ENCODE results near the gene ZNF726. TPM values are rescaled to one million over a fixed set of nuclear protein-coding genes. Genes with fewer than 3 reads are reported as not detected.
A peak's percentile ranks its signal among the peaks of the same experiment; 100 is the strongest.

ZNF726 gene
- total and polyA plus RNA-seq, 2 donors (not counting 3 experiments of a cell fraction or from before 2014, with no cell fraction given): 3.8 to 4.7 TPM

- Histone ChIP-seq H3K27ac (ENCODE audit: insufficient read depth, low read depth, low read length) (no peak overlapping the region), H2AFZ (ENCODE audit: low read depth, low read length) (no peak overlapping the region), H3K9ac (replicated peaks; ENCODE audit: extremely low read depth, insufficient read depth, low read length) (no peak overlapping the region), H3K9me1 (replicated peaks; ENCODE audit: control insufficient read depth, extremely low read depth, insufficient read depth, low read length) (no peaks in the 10 kb centered on the region), H3K36me3 (ENCODE audit: control insufficient read depth in 2 of 2, extremely low read depth in 1 of 2, insufficient read depth in 2 of 2, low read length in 2 of 2) (no peaks in the 10 kb centered on the region), H3K4me1 (ENCODE audit: control insufficient read depth, extremely low read depth, insufficient read depth, low read length) (no peaks in the 10 kb centered on the region), H4K20me1 (replicated peaks; ENCODE audit: control insufficient read depth, extremely low read depth, insufficient read depth, low read length) (no peaks in the 10 kb centered on the region), H3K4me3 (replicated peaks in 1 of 3; ENCODE audit: insufficient read depth in 1 of 3, low read depth in 1 of 3, low read length in 3 of 3) (no peak overlapping the region), H3K4me2 (ENCODE audit: insufficient read depth, low read length) (no peak overlapping the region), H3K79me2 (ENCODE audit: control insufficient read depth, insufficient read depth, low read length) (no peaks in the 10 kb centered on the region), H3K27me3 (ENCODE audit: control insufficient read depth in 2 of 2, insufficient read depth in 2 of 2, low read length in 2 of 2) (no peaks in the 10 kb centered on the region), H3K9me3 (replicated peaks; ENCODE audit: control insufficient read depth, insufficient read depth, low read length) (no peaks in the 10 kb centered on the region)
- no peak for TF ChIP-seq EZH2 (IDR thresholded peaks at IDR 0.05; ENCODE audit: borderline replicate concordance, low read depth, low read length, severe bottlenecking)
- no peak for TF ChIP-seq FOS (IDR thresholded peaks at IDR 0.05; ENCODE audit: borderline replicate concordance, insufficient read depth, low read length)
- FAIRE-seq (no peak), DNase-seq (ENCODE audit: low read depth, low spot score) (no peak)
- ChIA-PET CTCF (no interaction called here), POLR2A (no interaction called here)
- dilution Hi-C loops (cut with MboI; ENCODE audit: extremely low pct_ligation_motif_present, low sequenced_read_pairs) (no loop called here), intact Hi-C loops (cut with micrococcal nuclease) (no loop called here)
- no TSS peak for BruUV-seq (replicated peaks)
Observed at GRCh38 chr19:23909222-23909621, 5.5 kb upstream of the ZNF726 start.

GRCh38 chr19:23913931-23914330 is 755 bp upstream of the ZNF726 start:
- CTCF ChIA-PET: no interaction called here
- Histone ChIP-seq H2AFZ (ENCODE audit: low read depth, low read length) (peak overlapping the region; percentile 94), H4K20me1 (replicated peaks; ENCODE audit: control insufficient read depth, extremely low read depth, insufficient read depth, low read length) (no peaks in the 10 kb centered on the region), H3K27me3 (ENCODE audit: control insufficient read depth in 2 of 2, insufficient read depth in 2 of 2, low read length in 2 of 2) (no peaks in the 10 kb centered on the region), H3K4me1 (ENCODE audit: control insufficient read depth, extremely low read depth, insufficient read depth, low read length) (no peaks in the 10 kb centered on the region), H3K4me2 (ENCODE audit: insufficient read depth, low read length) (no peak overlapping the region), H3K9ac (replicated peaks; ENCODE audit: extremely low read depth, insufficient read depth, low read length) (no peak overlapping the region), H3K4me3 (replicated peaks in 1 of 3; ENCODE audit: insufficient read depth in 1 of 3, low read depth in 1 of 3, low read length in 3 of 3) (no peak overlapping the region), H3K9me3 (replicated peaks; ENCODE audit: control insufficient read depth, insufficient read depth, low read length) (no peaks in the 10 kb centered on the region), H3K9me1 (replicated peaks; ENCODE audit: control insufficient read depth, extremely low read depth, insufficient read depth, low read length) (no peaks in the 10 kb centered on the region), H3K27ac (ENCODE audit: insufficient read depth, low read depth, low read length) (no peak overlapping the region), H3K36me3 (ENCODE audit: control insufficient read depth in 2 of 2, extremely low read depth in 1 of 2, insufficient read depth in 2 of 2, low read length in 2 of 2) (no peaks in the 10 kb centered on the region), H3K79me2 (ENCODE audit: control insufficient read depth, insufficient read depth, low read length) (no peaks in the 10 kb centered on the region)
- dilution Hi-C loops (cut with MboI; ENCODE audit: extremely low pct_ligation_motif_present, low sequenced_read_pairs): no loop called here
- TF ChIP-seq CTCF (IDR thresholded peaks at IDR 0.05; ENCODE audit: extremely low read depth in 1 of 2, insufficient read depth in 1 of 2, low read depth in 1 of 2, low read length in 2 of 2) (no peak), MAX (IDR thresholded peaks at IDR 0.05; ENCODE audit: insufficient read depth, insufficient read length) (no peak), JUN (IDR thresholded peaks at IDR 0.05; ENCODE audit: borderline replicate concordance, insufficient read depth, insufficient read length, low read depth) (no peak), EZH2 (IDR thresholded peaks at IDR 0.05; ENCODE audit: borderline replicate concordance, low read depth, low read length, severe bottlenecking) (no peak)
- FAIRE-seq (no peak), DNase-seq (ENCODE audit: low read depth, low spot score) (no peak)
- BruUV-seq (replicated peaks): no TSS peak
- POLR2A ChIA-PET: interaction anchor here (0.6 kb wide), 1 partner anchor 186 kb away, joined by 3 read pairs; no protein-coding TSS in a partner anchor
- intact Hi-C loops (cut with micrococcal nuclease): loop anchor here (1.0 kb wide), 1 partner anchor 119 kb away; no protein-coding TSS in a partner anchor

Measured in endothelial cell of umbilical vein (primary cell).